CD14-positive monocyte (primary cell): ENCODE results near the gene PFN1. TPM values are rescaled to one million over a fixed set of nuclear protein-coding genes. Genes with fewer than 3 reads are reported as not detected.
A peak's percentile ranks its signal among the peaks of the same experiment; 100 is the strongest.

ENCODE experiments used
- DNase-seq, 3 donors: peaks; one replicate each; pipeline ENCODE4 v3.0.0-alpha.2; 2011 to 2022
- H2AFZ ChIP-seq: 2 replicates; pipeline ENCODE4 v1.6.0; 2012; ENCODE audit warnings: mild to moderate bottlenecking, low read depth, low read length, inconsistent platforms; ENCODE audit not compliant: insufficient read depth, poor library complexity, severe bottlenecking
- H3K27ac ChIP-seq, 2 donors: 1 replicate in 1 of 2; 2 replicates in 1 of 2; pipeline ENCODE4 v1.5.1; 2012 to 2013; ENCODE audit warnings: low read length in 2 of 2, control low read depth in 1 of 2, inconsistent platforms in 1 of 2, low read depth in 1 of 2, mild to moderate bottlenecking in 1 of 2
- H3K27me3 ChIP-seq, 2 donors: one replicate each; pipeline versions ENCODE4 v1.6.0 to v1.6.1; 2011 to 2013; ENCODE audit warnings: low read length in 2 of 2; ENCODE audit not compliant: control insufficient read depth in 2 of 2, insufficient read depth in 2 of 2
- H3K36me3 ChIP-seq, 2 donors: replicated peaks in 1 of 2; 1 replicate in 1 of 2; 2 replicates in 1 of 2; pipeline versions ENCODE4 v1.5.1 to v1.6.1; 2012 to 2013; ENCODE audit warnings: low read length in 2 of 2, control low read depth in 1 of 2, inconsistent platforms in 1 of 2, mild to moderate bottlenecking in 1 of 2; ENCODE audit not compliant: insufficient read depth in 2 of 2, control insufficient read depth in 1 of 2
- H3K4me1 ChIP-seq, 2 donors: 1 replicate in 1 of 2; 2 replicates in 1 of 2; pipeline versions ENCODE4 v1.5.1 to v1.6.1; 2012 to 2013; ENCODE audit warnings: low read length in 2 of 2, control low read depth in 1 of 2, inconsistent platforms in 1 of 2, mild to moderate bottlenecking in 1 of 2, moderate library complexity in 1 of 2; ENCODE audit not compliant: insufficient read depth in 2 of 2, control insufficient read depth in 1 of 2
- H3K4me2 ChIP-seq: replicated peaks from 2 replicates; pipeline ENCODE3; 2012; ENCODE audit warnings: low read length, moderate library complexity, mild to moderate bottlenecking; ENCODE audit not compliant: poor library complexity, severe bottlenecking; ENCODE audit errors: extremely low read depth
- H3K4me3 ChIP-seq, 3 experiments: fragments of 200-600 bp in 1 of 3; sonication (generic) in 1 of 3; replicated peaks in 1 of 3; 1 replicate in 2 of 3; 2 replicates in 1 of 3; pipeline ENCODE4 v1.5.1; 2011 to 2013; ENCODE audit warnings: low read length in 3 of 3, mild to moderate bottlenecking in 3 of 3, control low read depth in 2 of 3, low read depth in 2 of 3, inconsistent platforms in 1 of 3, moderate library complexity in 1 of 3
- H3K79me2 ChIP-seq: 2 replicates; pipeline ENCODE4 v1.6.0; 2012; ENCODE audit warnings: mild to moderate bottlenecking, control low read depth, inconsistent platforms, low read length, moderate library complexity; ENCODE audit not compliant: insufficient read depth
- H3K9ac ChIP-seq: 2 replicates; pipeline ENCODE4 v1.6.0; 2017; ENCODE audit warnings: low read length, mild to moderate bottlenecking; ENCODE audit not compliant: insufficient read depth, poor library complexity, severe bottlenecking
- H3K9me3 ChIP-seq, 2 donors: replicated peaks in 1 of 2; 1 replicate in 1 of 2; 2 replicates in 1 of 2; pipeline versions ENCODE4 v1.5.1 to v1.6.1; 2012 to 2013; ENCODE audit warnings: low read length in 2 of 2, control low read depth in 1 of 2; ENCODE audit not compliant: control insufficient read depth in 1 of 2, insufficient read depth in 1 of 2
- H4K20me1 ChIP-seq: 2 replicates; pipeline ENCODE4 v1.6.0; 2012; ENCODE audit warnings: mild to moderate bottlenecking, low read length, control low read depth, moderate library complexity; ENCODE audit not compliant: insufficient read depth
- H3K27ac Mint-ChIP-seq, 7 donors: one replicate each; pipeline ENCODE4 v1.8.0; 2020; ENCODE audit warnings: mild to moderate bottlenecking in 7 of 7, mixed read lengths in 7 of 7, moderate library complexity in 6 of 7, inconsistent platforms in 2 of 7
- H3K27me3 Mint-ChIP-seq, 3 donors: one replicate each; pipeline ENCODE4 v1.8.0; 2021 to 2022; ENCODE audit warnings: low read depth in 3 of 3, mild to moderate bottlenecking in 3 of 3, mixed read lengths in 3 of 3, moderate library complexity in 3 of 3, inconsistent platforms in 1 of 3
- H3K36me3 Mint-ChIP-seq, 2 donors: one replicate each; pipeline ENCODE4 v1.8.0; 2020; ENCODE audit warnings: mixed read lengths in 2 of 2, inconsistent platforms in 1 of 2, mild to moderate bottlenecking in 1 of 2
- H3K4me1 Mint-ChIP-seq: one replicate; pipeline ENCODE4 v1.8.0; 2020; ENCODE audit warnings: mild to moderate bottlenecking, mixed read lengths
- H3K4me3 Mint-ChIP-seq, 2 donors: one replicate each; pipeline ENCODE4 v1.8.0; 2020; ENCODE audit warnings: mild to moderate bottlenecking in 2 of 2, mixed read lengths in 2 of 2, moderate library complexity in 1 of 2
- H3K9me3 Mint-ChIP-seq, 7 donors: one replicate each; pipeline ENCODE4 v1.8.0; 2020 to 2022; ENCODE audit warnings: mixed read lengths in 7 of 7, mild to moderate bottlenecking in 6 of 7, moderate library complexity in 6 of 7, inconsistent platforms in 2 of 7
- WGBS: methylation state at CpG from one replicate; pipeline ENCODE4 v1.1.5; 2013; ENCODE audit warnings: missing lambda C conversion rate; ENCODE audit not compliant: insufficient coverage; 5-methylcytosine and 5-hydroxymethylcytosine counted together
- intact Hi-C, 2 donors: fragments of 100-400 bp; cut with micrococcal nuclease; formaldehyde crosslinking; loops; one replicate each; pipeline versions ENCODE4 v1.15.0 to v1.15.1; 2023
- polyA plus RNA-seq, 3 donors: library from polyadenylated mRNA; depleted of rRNA in 1 of 3; unstranded in 2 of 3; stranded (reverse) in 1 of 3; fragments of 300-500 nt in 2 of 3; fragments of >200 nt in 1 of 3; fragmentation: Illumina TruSeq in 2 of 3; gene quantifications; 1 replicate in 2 of 3; 2 replicates in 1 of 3; pipeline ENCODE4 v1.2.3, GENCODE V29; 2012 to 2021
- TF ChIP-seq, protein P1 (sequence below): fragments of 200-600 bp; IDR thresholded peaks from one replicate; pipeline ENCODE4 v1.8.0; 2022; ENCODE audit warnings: antibody characterized with exemption, mild to moderate bottlenecking

The PFN1 gene
- polyA plus RNA-seq, 3 donors, result 842 to 1,613 (median 1,582) TPM

DNA sequence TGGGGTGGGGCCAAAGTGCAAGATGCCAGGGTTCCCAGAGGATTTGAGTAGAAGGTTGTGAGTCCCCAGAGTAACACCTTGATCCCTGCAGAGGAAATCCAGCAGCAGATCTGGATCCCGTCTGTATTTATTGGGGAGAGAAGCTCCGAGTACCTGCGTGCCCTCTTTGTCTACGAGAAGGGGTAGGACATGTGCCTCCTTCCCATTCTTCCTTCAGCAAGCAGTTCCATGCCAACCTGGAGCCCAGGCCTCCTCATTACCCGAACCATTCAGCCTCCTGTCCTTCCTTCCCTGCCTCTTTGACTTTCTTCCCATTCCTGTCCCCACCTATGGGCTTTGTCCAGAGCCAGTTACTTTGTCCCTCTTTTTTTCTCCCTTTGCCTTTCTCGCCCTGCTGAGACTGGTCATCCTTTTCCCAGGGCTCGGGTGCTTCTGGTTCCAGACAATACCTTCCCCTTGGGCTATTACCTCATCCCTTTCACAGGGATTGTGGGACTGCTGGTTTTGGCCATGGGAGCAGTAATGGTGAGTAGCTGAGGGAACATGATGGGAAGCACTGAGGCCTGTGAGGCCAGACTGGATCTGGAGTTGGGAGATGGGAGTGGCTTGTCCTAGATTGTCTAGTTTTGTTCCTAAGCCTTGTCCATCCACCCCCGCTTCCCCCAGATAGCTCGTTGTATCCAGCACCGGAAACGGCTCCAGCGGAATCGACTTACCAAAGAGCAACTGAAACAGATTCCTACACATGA, 5.4 kb downstream of the PFN1 start:
- Histone ChIP-seq H3K9ac (no peak overlapping the region), H3K27me3 (no peaks in the 10 kb centered on the region), H3K36me3 (peaks cover 37 to 49% of the 10 kb centered on the region in 2 donors), H2AFZ (no peak overlapping the region), H3K4me3 (peak overlapping the region in 1 of 3 experiments; percentile 94), H3K79me2 (peaks cover 94% of the 10 kb centered on the region), H3K4me1 (peaks cover 74 to 82% of the 10 kb centered on the region in 2 donors), H3K9me3 (no peaks in the 10 kb centered on the region), H3K4me2 (peak overlapping the region; percentile 98), H4K20me1 (peaks cover 77% of the 10 kb centered on the region), H3K27ac (peak overlapping the region; percentile 85 to 94)
- Mint-ChIP-seq H3K36me3 (peaks cover 52 to 59% of the 10 kb centered on the region in 2 donors), H3K4me3 (no peak overlapping the region), H3K27me3 (peaks cover 0 to 5% (median 0%) of the 10 kb centered on the region in 3 donors), H3K27ac (peak overlapping the region; percentile 63 to 99 (median 97)), H3K4me1 (peaks cover 74% of the 10 kb centered on the region), H3K9me3 (no peaks in the 10 kb centered on the region)
- TF ChIP-seq, protein P1, sequence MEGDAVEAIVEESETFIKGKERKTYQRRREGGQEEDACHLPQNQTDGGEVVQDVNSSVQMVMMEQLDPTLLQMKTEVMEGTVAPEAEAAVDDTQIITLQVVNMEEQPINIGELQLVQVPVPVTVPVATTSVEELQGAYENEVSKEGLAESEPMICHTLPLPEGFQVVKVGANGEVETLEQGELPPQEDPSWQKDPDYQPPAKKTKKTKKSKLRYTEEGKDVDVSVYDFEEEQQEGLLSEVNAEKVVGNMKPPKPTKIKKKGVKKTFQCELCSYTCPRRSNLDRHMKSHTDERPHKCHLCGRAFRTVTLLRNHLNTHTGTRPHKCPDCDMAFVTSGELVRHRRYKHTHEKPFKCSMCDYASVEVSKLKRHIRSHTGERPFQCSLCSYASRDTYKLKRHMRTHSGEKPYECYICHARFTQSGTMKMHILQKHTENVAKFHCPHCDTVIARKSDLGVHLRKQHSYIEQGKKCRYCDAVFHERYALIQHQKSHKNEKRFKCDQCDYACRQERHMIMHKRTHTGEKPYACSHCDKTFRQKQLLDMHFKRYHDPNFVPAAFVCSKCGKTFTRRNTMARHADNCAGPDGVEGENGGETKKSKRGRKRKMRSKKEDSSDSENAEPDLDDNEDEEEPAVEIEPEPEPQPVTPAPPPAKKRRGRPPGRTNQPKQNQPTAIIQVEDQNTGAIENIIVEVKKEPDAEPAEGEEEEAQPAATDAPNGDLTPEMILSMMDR, result no peak
- intact Hi-C loops, result no loop called here
- 97% methylated on average over 3 of the region's 13 CpGs for WGBS
- DNase-seq, result no peak

DNA sequence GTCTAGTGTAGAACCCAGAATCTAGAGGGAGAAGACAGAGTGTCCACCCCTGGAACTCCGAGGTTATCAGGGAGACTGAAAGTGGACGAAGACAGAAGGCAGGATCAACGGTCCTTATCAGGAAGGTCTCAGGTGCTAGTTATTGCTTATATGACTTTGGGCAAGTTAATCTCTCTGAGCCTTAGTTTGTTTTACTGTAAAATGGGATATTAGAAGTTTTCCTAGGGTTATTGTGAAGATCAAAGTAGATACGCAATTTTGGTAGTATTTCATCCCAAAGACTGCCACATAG, 7.1 kb downstream of the PFN1 start:
- Histone ChIP-seq H2AFZ (no peak overlapping the region), H3K4me3 (peak overlapping the region; percentile 76 to 94 (median 78)), H4K20me1 (peaks cover 73% of the 10 kb centered on the region), H3K4me2 (peak overlapping the region; percentile 89), H3K79me2 (peaks cover 84% of the 10 kb centered on the region), H3K27me3 (no peaks in the 10 kb centered on the region), H3K9me3 (no peaks in the 10 kb centered on the region), H3K4me1 (peaks cover 68 to 74% of the 10 kb centered on the region in 2 donors), H3K9ac (peak overlapping the region; percentile 89), H3K27ac (peak overlapping the region in 1 of 2 donors; percentile 94), H3K36me3 (peaks cover 46 to 60% of the 10 kb centered on the region in 2 donors)
- Mint-ChIP-seq H3K27ac (peak overlapping the region; percentile 95 to 98 (median 97)), H3K4me3 (peak overlapping the region; percentile 90 to 96), H3K27me3 (peaks cover 0 to 4% (median 0%) of the 10 kb centered on the region in 3 donors), H3K9me3 (no peaks in the 10 kb centered on the region), H3K4me1 (peaks cover 71% of the 10 kb centered on the region), H3K36me3 (peaks cover 60 to 66% of the 10 kb centered on the region in 2 donors)
- TF ChIP-seq, protein P1, result no peak
- DNase-seq, result no peak
- intact Hi-C loops, result loop anchor here in 1 of 2 donors (2.0 kb wide), 1 partner anchor 26 kb away; the partner anchor contains the start of gene SPAG7
- WGBS, result 39% methylated on average over 3 of the region's 4 CpGs
